Activated T-helper 1 cell treated with Interleukin-2 at 50 U/mL for 16 hours (primary cell): ENCODE results near the gene EEF1B2.
"Not testable (repeated sequence)": the region's sequence is repeated elsewhere in the genome, so short reads cannot be mapped to it uniquely, and the experiment has no call there.

Experiments used
- DNase-seq: peaks from one replicate; pipeline ENCODE4 v3.0.0-alpha.2; 2020; ENCODE audit warnings: low read depth

The EEF1B2 gene

GRCh38 chr2:206164261-206164862, 4.7 kb downstream of the EEF1B2 start:
- no peak for DNase-seq

GRCh38 chr2:206168230-206168629, 8.5 kb downstream of the EEF1B2 start:
- DNase-seq, result not testable (repeated sequence)

GRCh38 chr2:206171624-206172397, 12.1 kb downstream of the EEF1B2 start:
- DNase-seq, result not testable (repeated sequence)

GRCh38 chr2:206173147-206173546, 13.5 kb downstream of the EEF1B2 start:
- DNase-seq, result no peak

- DNase-seq, result no peak
Observed at GRCh38 chr2:206176121-206176520, 16.4 kb downstream of the EEF1B2 start.

- DNase-seq, result no peak
Observed at GRCh38 chr2:206176901-206177300, 17.2 kb downstream of the EEF1B2 start.

- DNase-seq, result not testable (repeated sequence)
Observed at GRCh38 chr2:206181526-206181925, 21.8 kb downstream of the EEF1B2 start.

GRCh38 chr2:206189691-206190090, 30.0 kb downstream of the EEF1B2 start:
- no peak for DNase-seq

- no peak for DNase-seq
Observed at GRCh38 chr2:206190111-206190510, 30.4 kb downstream of the EEF1B2 start.

- no peak for DNase-seq
Observed at GRCh38 chr2:206190689-206191088, 31.0 kb downstream of the EEF1B2 start.

GRCh38 chr2:206192157-206192556, 32.5 kb downstream of the EEF1B2 start:
- no peak for DNase-seq

- no peak for DNase-seq
Observed at GRCh38 chr2:206193671-206194357, 34.1 kb downstream of the EEF1B2 start.

- no peak for DNase-seq
Observed at GRCh38 chr2:206198677-206199076, 39.0 kb downstream of the EEF1B2 start.

- DNase-seq, result no peak
Observed at GRCh38 chr2:206201075-206201848, 41.6 kb downstream of the EEF1B2 start.

GRCh38 chr2:206202446-206202845, 42.8 kb downstream of the EEF1B2 start:
- no peak for DNase-seq

- no peak for DNase-seq
Observed at GRCh38 chr2:206203331-206203730, 43.6 kb downstream of the EEF1B2 start.

- DNase-seq, result no peak
Observed at GRCh38 chr2:206204710-206205109, 45.0 kb downstream of the EEF1B2 start.

- not testable (repeated sequence) for DNase-seq
Observed at GRCh38 chr2:206207316-206207715, 47.6 kb downstream of the EEF1B2 start.

GRCh38 chr2:206208900-206209299, 49.2 kb downstream of the EEF1B2 start:
- no peak for DNase-seq

GRCh38 chr2:206211657-206212255, 52.1 kb downstream of the EEF1B2 start:
- DNase-seq, result no peak
